Trophoblast cell (in vitro differentiated cells and primary cell): ENCODE measurements around the gene TACC2.

Source experiments
- DNase-seq, 2 donors: peaks; one replicate each; pipeline ENCODE4 v3.0.0-alpha.2; 2016
- H2AFZ ChIP-seq: 2 replicates; pipeline ENCODE4 v1.6.1; 2013; ENCODE audit warnings: low read length, moderate library complexity, mild to moderate bottlenecking; ENCODE audit not compliant: insufficient read depth, poor library complexity
- H2AK5ac ChIP-seq: 2 replicates; pipeline ENCODE4 v1.6.1; 2013; ENCODE audit warnings: mild to moderate bottlenecking, low read length
- H2BK120ac ChIP-seq: 2 replicates; pipeline ENCODE4 v1.6.1; 2013; ENCODE audit warnings: low read length, mild to moderate bottlenecking, moderate library complexity; ENCODE audit not compliant: insufficient read depth, poor library complexity
- H2BK12ac ChIP-seq: 2 replicates; pipeline ENCODE4 v1.6.1; 2013; ENCODE audit warnings: mild to moderate bottlenecking, low read length, moderate library complexity
- H2BK5ac ChIP-seq: 2 replicates; pipeline ENCODE4 v1.6.1; 2013; ENCODE audit warnings: low read length, low read depth, moderate library complexity, mild to moderate bottlenecking; ENCODE audit not compliant: poor library complexity
- H3K14ac ChIP-seq: 2 replicates; pipeline ENCODE4 v1.6.1; 2013; ENCODE audit warnings: mild to moderate bottlenecking, low read length
- H3K18ac ChIP-seq: 2 replicates; pipeline ENCODE4 v1.6.1; 2013; ENCODE audit warnings: mild to moderate bottlenecking, low read length
- H3K23ac ChIP-seq: 2 replicates; pipeline ENCODE4 v1.6.1; 2013; ENCODE audit warnings: low read length
- H3K27ac ChIP-seq: 2 replicates; pipeline ENCODE4 v1.5.1; 2013; ENCODE audit warnings: low read depth, mild to moderate bottlenecking, inconsistent platforms, low read length, moderate library complexity
- H3K27me3 ChIP-seq: 2 replicates; pipeline ENCODE4 v1.6.1; 2013; ENCODE audit warnings: inconsistent platforms, mild to moderate bottlenecking, low read length, moderate library complexity; ENCODE audit not compliant: insufficient read depth
- H3K36me3 ChIP-seq, 2 experiments: 1 replicate in 1 of 2; 2 replicates in 1 of 2; pipeline ENCODE4 v1.6.1; 2013; ENCODE audit warnings: low read length in 2 of 2, mild to moderate bottlenecking in 2 of 2, moderate library complexity in 1 of 2; ENCODE audit not compliant: insufficient read depth in 2 of 2, control insufficient read depth in 1 of 2
- H3K4ac ChIP-seq: 2 replicates; pipeline ENCODE4 v1.6.1; 2013; ENCODE audit warnings: low read depth, mild to moderate bottlenecking, low read length, moderate library complexity
- H3K4me1 ChIP-seq, 2 experiments: 1 replicate in 1 of 2; 2 replicates in 1 of 2; pipeline ENCODE4 v1.6.1; 2013; ENCODE audit warnings: low read length in 2 of 2, mild to moderate bottlenecking in 2 of 2, moderate library complexity in 1 of 2; ENCODE audit not compliant: insufficient read depth in 2 of 2, control insufficient read depth in 1 of 2
- H3K4me2 ChIP-seq: 2 replicates; pipeline ENCODE4 v1.6.1; 2013; ENCODE audit warnings: inconsistent platforms, mild to moderate bottlenecking, low read length, moderate library complexity
- H3K4me3 ChIP-seq: 2 replicates; pipeline ENCODE4 v1.5.1; 2013; ENCODE audit warnings: mild to moderate bottlenecking, low read depth, low read length, inconsistent platforms
- H3K79me1 ChIP-seq: one replicate; pipeline ENCODE4 v1.6.1; 2013; ENCODE audit warnings: low read length
- H3K79me2 ChIP-seq: 2 replicates; pipeline ENCODE4 v1.6.1; 2013; ENCODE audit warnings: low read length, mild to moderate bottlenecking; ENCODE audit not compliant: control insufficient read depth, insufficient read depth, poor library complexity
- H3K9ac ChIP-seq: 2 replicates; pipeline ENCODE4 v1.6.1; 2013; ENCODE audit warnings: mild to moderate bottlenecking, low read length
- H3K9me3 ChIP-seq: 2 replicates; pipeline ENCODE4 v1.6.1; 2013; ENCODE audit warnings: low read depth, mild to moderate bottlenecking, control low read depth, inconsistent platforms, low read length; ENCODE audit not compliant: insufficient read depth
- H4K12ac ChIP-seq: 2 replicates; pipeline ENCODE4 v1.6.1; 2013; ENCODE audit warnings: low read depth, mild to moderate bottlenecking, low read length, moderate library complexity
- H4K8ac ChIP-seq: 2 replicates; pipeline ENCODE4 v1.6.1; 2013; ENCODE audit warnings: low read depth, mild to moderate bottlenecking, low read length, moderate library complexity
- H4K91ac ChIP-seq: one replicate; pipeline ENCODE4 v1.6.1; 2013; ENCODE audit warnings: low read depth, mild to moderate bottlenecking, low read length, moderate library complexity
- WGBS: extraction: QIAGEN DNeasy Blood & Tissue Kit; methylation state at CpG from one replicate; pipeline ENCODE4 v1.1.7; 2013; ENCODE audit warnings: missing lambda C conversion rate; ENCODE audit not compliant: insufficient read length, insufficient coverage; ENCODE audit errors: extremely low coverage; 5-methylcytosine and 5-hydroxymethylcytosine counted together

Gene TACC2

DNA sequence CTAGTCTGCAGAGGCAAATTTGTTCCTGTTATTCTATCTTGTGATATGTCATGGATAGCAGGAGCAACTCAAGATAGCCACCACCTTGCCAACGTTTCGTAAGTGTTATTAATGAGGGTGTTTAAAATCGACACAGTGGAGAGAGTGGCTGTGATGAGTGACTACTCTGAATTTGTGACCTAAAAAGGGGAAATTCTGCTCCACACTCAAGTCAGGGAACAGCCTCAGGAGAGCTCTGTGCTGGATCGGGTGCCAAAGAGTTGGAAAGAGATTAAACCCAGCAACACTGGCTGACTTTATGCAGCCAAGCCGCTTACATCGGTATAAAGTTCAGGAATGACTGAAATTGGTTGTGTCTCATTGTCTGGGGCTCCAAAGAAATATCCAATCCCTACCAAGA lies 9.5 kb downstream of the TACC2 start:
- Histone ChIP-seq H2BK5ac (no peak overlapping the region), H3K27ac (no peak overlapping the region), H4K8ac (no peak overlapping the region), H3K9me3 (no peaks in the 10 kb centered on the region), H2BK12ac (no peak overlapping the region), H2AK5ac (no peak overlapping the region), H4K12ac (no peak overlapping the region), H3K79me2 (no peaks in the 10 kb centered on the region), H3K9ac (no peak overlapping the region), H2AFZ (no peak overlapping the region), H3K18ac (no peak overlapping the region), H3K14ac (no peak overlapping the region), H3K79me1 (no peaks in the 10 kb centered on the region), H3K4me3 (no peak overlapping the region), H2BK120ac (no peak overlapping the region), H3K4ac (no peak overlapping the region), H3K23ac (no peak overlapping the region), H3K4me1 (peaks cover 0 to 3% of the 10 kb centered on the region in 2 experiments), H3K27me3 (no peaks in the 10 kb centered on the region), H3K4me2 (no peak overlapping the region), H3K36me3 (no peaks in the 10 kb centered on the region), H4K91ac (no peak overlapping the region)
- no CpG with 5 or more reads among the region's 6 CpGs for WGBS
- no peak for DNase-seq

DNA sequence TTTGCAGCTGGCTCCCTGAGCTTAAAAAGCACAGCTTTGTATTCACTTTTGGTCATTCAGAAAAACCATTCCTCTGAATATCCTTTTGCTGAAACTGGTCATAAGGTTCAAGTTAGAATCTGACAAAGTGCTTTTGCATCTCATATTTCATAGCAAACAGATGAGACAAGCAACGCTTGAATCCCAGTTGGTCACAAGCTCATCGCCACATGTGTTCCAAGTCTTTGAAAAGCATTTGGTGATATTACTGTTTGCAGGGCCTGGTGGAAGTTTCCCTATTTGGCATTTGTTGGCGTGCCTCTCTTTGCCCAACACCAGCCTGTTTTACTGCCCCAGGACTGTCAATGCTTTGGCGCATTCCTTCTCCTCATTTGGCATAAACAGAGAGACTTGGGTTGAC lies 10.3 kb downstream of the TACC2 start:
- Histone ChIP-seq H3K36me3 (no peaks in the 10 kb centered on the region), H3K4me3 (no peak overlapping the region), H3K18ac (no peak overlapping the region), H4K12ac (no peak overlapping the region), H3K79me2 (no peaks in the 10 kb centered on the region), H2AK5ac (no peak overlapping the region), H2BK5ac (no peak overlapping the region), H3K9me3 (no peaks in the 10 kb centered on the region), H2BK120ac (no peak overlapping the region), H3K4ac (no peak overlapping the region), H3K23ac (no peak overlapping the region), H2BK12ac (no peak overlapping the region), H3K4me1 (peaks cover 0 to 3% of the 10 kb centered on the region in 2 experiments), H3K27ac (no peak overlapping the region), H4K8ac (no peak overlapping the region), H3K27me3 (no peaks in the 10 kb centered on the region), H3K79me1 (no peaks in the 10 kb centered on the region), H2AFZ (no peak overlapping the region), H3K14ac (no peak overlapping the region), H3K9ac (no peak overlapping the region), H4K91ac (no peak overlapping the region), H3K4me2 (no peak overlapping the region)
- no CpG with 5 or more reads among the region's 4 CpGs for WGBS
- no peak for DNase-seq

DNA sequence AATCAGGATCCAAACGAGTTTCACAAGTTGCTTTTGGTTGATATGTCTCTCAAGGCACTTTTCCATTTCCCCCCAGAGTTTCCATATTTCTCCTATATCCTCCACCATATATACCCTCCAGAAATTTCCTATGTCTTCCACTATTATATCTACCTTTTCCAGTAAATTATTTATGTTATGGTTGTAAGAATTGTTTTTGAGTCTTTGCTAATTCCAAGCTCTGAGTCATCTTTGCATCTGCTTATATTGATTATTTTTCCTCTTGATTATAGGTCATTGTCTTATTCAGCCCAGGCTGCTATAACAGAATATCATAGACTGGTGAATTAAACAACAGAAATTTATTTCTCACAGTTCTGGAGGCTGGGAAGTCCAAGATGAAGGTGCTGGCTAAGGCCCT lies 12.7 kb downstream of the TACC2 start:
- no peaks in the 10 kb centered on the region for H3K79me1 ChIP-seq
- H2AFZ ChIP-seq, result no peak overlapping the region
- DNase-seq, result no peak
- no peak overlapping the region for H3K4me2 ChIP-seq
- no peaks in the 10 kb centered on the region for H3K9me3 ChIP-seq
- H2AK5ac ChIP-seq, result no peak overlapping the region
- no peaks in the 10 kb centered on the region for H3K79me2 ChIP-seq
- H3K23ac ChIP-seq, result no peak overlapping the region
- no peak overlapping the region for H2BK12ac ChIP-seq
- no peak overlapping the region for H3K27ac ChIP-seq
- H3K4me3 ChIP-seq, result no peak overlapping the region
- no peak overlapping the region for H3K4ac ChIP-seq
- H3K4me1 ChIP-seq, result no peaks in the 10 kb centered on the region
- WGBS, result no CpG with 5 or more reads among the region's 1 CpG
- no peak overlapping the region for H3K14ac ChIP-seq
- no peak overlapping the region for H2BK5ac ChIP-seq
- no peak overlapping the region for H4K8ac ChIP-seq
- no peaks in the 10 kb centered on the region for H3K27me3 ChIP-seq
- no peak overlapping the region for H4K12ac ChIP-seq
- no peak overlapping the region for H3K9ac ChIP-seq
- no peak overlapping the region for H3K18ac ChIP-seq
- no peak overlapping the region for H4K91ac ChIP-seq
- H3K36me3 ChIP-seq, result peaks cover 0 to 2% of the 10 kb centered on the region in 2 experiments
- H2BK120ac ChIP-seq, result no peak overlapping the region

DNA sequence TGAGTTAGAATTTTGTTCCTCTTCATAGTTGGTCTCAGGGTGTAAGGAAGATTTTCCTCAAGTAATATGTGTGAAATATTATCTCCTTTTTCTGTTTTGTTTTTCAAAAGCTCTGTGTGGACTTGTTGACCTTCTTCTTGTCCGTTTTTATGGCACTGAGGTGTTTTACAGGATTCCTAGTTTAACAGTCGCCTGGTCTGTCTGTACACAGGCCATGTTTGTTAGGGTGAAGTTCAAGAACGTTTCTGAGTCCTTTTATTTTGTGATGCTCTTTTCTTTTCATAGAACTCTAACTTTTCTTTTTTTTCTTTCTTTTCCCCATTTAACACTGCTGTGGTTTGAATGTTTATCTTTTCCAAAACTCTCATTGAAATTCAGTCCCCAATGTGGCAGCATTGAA lies 18.5 kb downstream of the TACC2 start:
- H3K36me3 ChIP-seq, result peaks cover 0 to 2% of the 10 kb centered on the region in 2 experiments
- DNase-seq, result no peak
- WGBS, result no CpG with 5 or more reads among the region's 3 CpGs
- H3K14ac ChIP-seq, result no peak overlapping the region
- H2AK5ac ChIP-seq, result no peak overlapping the region
- H3K23ac ChIP-seq, result no peak overlapping the region
- no peak overlapping the region for H3K4me2 ChIP-seq
- H4K91ac ChIP-seq, result no peak overlapping the region
- no peaks in the 10 kb centered on the region for H3K9me3 ChIP-seq
- no peak overlapping the region for H4K8ac ChIP-seq
- H2BK120ac ChIP-seq, result no peak overlapping the region
- no peak overlapping the region for H3K4me3 ChIP-seq
- no peak overlapping the region for H3K4ac ChIP-seq
- H3K18ac ChIP-seq, result no peak overlapping the region
- no peaks in the 10 kb centered on the region for H3K27me3 ChIP-seq
- H4K12ac ChIP-seq, result no peak overlapping the region
- H3K79me2 ChIP-seq, result no peaks in the 10 kb centered on the region
- H3K4me1 ChIP-seq, result no peaks in the 10 kb centered on the region
- H3K79me1 ChIP-seq, result no peaks in the 10 kb centered on the region
- H2BK12ac ChIP-seq, result no peak overlapping the region
- no peak overlapping the region for H3K9ac ChIP-seq
- H2BK5ac ChIP-seq, result no peak overlapping the region
- no peak overlapping the region for H2AFZ ChIP-seq
- no peak overlapping the region for H3K27ac ChIP-seq
